Measurements from ENCODE around the gene SPINK8. TPM values are rescaled to one million over a fixed set of nuclear protein-coding genes. Genes with fewer than 3 reads are reported as not detected.

The SPINK8 gene
- total and polyA plus RNA-seq, 2 of the 4 experiments (the other 2 are of a cell fraction), result not detected

GRCh38 chr3:48273594-48274211, 59.8 kb downstream of the SPINK8 start (continued):
- TF ChIP-seq RCOR1 (IDR thresholded peaks at IDR 0.05; ENCODE audit: insufficient replicate concordance, low read length), result no peak

DNA sequence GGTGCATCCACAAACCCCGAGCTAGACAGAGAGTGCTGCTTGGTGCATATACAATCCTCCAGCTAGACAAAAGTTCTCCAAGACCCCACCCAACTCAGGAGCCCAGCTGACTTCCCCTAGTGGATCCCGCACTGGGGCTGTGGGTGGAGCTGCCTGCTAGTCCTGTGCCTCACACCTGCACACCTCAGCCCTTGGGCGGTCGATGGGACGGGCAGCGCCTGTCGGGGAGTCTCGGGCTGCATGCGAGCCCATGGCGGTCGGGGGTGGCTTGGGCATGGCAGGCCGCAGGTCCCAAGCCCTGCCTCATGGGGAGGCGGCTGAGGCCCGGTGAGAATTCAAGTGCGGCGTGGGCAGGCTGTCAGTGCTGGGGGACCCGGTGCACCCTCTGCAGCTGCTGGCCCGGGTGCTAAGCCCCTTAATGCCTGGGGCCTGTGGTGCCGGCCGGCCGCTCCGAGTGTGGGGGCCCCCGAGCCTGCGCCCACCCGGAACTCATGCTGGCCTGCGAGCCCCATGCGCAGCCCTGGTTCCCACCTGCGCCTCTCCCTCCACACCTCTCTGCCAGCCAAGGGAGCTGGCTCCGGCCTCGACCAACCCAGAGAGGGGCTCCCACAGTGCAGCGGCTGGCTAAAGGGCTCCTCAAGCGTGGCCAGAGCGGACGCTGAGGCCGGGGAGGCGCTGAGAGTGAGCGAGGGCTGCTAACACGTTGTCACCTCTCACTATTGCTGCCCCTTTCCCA, 61.5 kb downstream of the SPINK8 start:
- Histone ChIP-seq H3K4ac (ENCODE audit: low read depth, low read length) (no peak overlapping the region), H3K79me1 (ENCODE audit: low read depth in 1 of 2, low read length in 2 of 2) (no peaks in the 10 kb centered on the region), H4K91ac (ENCODE audit: insufficient read depth, low read depth, low read length) (no peak overlapping the region), H3K18ac (ENCODE audit: low read depth, low read length) (no peak overlapping the region), H2BK120ac (ENCODE audit: low read depth, low read length) (no peak overlapping the region), H3K9me3 (ENCODE audit: control insufficient read depth, insufficient read depth, low read length) (peaks cover 2% of the 10 kb centered on the region; the same call in 1 of the 2 replicates), H3K14ac (replicated peaks; ENCODE audit: low read depth, low read length) (no peak overlapping the region), H3K23ac (ENCODE audit: low read depth, low read length) (no peak overlapping the region), H4K20me1 (ENCODE audit: insufficient read depth, low read length) (no peaks in the 10 kb centered on the region), H2BK20ac (ENCODE audit: low read depth, low read length) (no peak overlapping the region), H2BK15ac (ENCODE audit: low read depth, low read length) (no peak overlapping the region), H3K27ac (ENCODE audit: insufficient read depth, low read length) (no peak overlapping the region), H4K5ac (ENCODE audit: low read depth, low read length) (no peak overlapping the region), H3K36me3 (ENCODE audit: control insufficient read depth, insufficient read depth, low read length) (peaks cover 13% of the 10 kb centered on the region), H3K4me2 (ENCODE audit: low read depth, low read length) (no peak overlapping the region), H2AK5ac (ENCODE audit: low read depth, low read length) (no peak overlapping the region), H3K9ac (ENCODE audit: low read depth, low read length) (no peak overlapping the region), H3K56ac (ENCODE audit: extremely low read depth, insufficient read depth, low read length) (no peak overlapping the region), H2AK9ac (replicated peaks; ENCODE audit: low read depth, low read length, poor library complexity) (no peak overlapping the region), H3K27me3 (ENCODE audit: control insufficient read depth, insufficient read depth, low read length) (no peaks in the 10 kb centered on the region), H3K4me1 (ENCODE audit: control insufficient read depth, insufficient read depth, low read length) (no peaks in the 10 kb centered on the region), H2AFZ (replicated peaks; ENCODE audit: low read length, poor library complexity) (no peak overlapping the region), H3K4me3 (ENCODE audit: insufficient read depth, low read depth, low read length) (no peak overlapping the region), H4K8ac (ENCODE audit: low read depth in 2 of 2, low read length in 2 of 2) (no peak overlapping the region), H2BK5ac (ENCODE audit: low read depth, low read length, poor library complexity, severe bottlenecking) (no peak overlapping the region), H3K9me1 (ENCODE audit: insufficient read depth, low read length) (no peaks in the 10 kb centered on the region)
- DNase-seq (no peak), ATAC-seq (ENCODE audit: low read depth) (no peak)
- POLR2A ChIA-PET (ENCODE audit: unreplicated experiment), result no interaction called here
- in situ Hi-C loops (cut with MboI; ENCODE audit: low sequenced_read_pairs) (loop anchor here (5.0 to 10.0 kb wide), 2 partner anchors 165 to 273 kb away; no protein-coding TSS in a partner anchor), dilution Hi-C loops (cut with HindIII; ENCODE audit: low sequenced_read_pairs, unreplicated experiment) (no loop called here), intact Hi-C loops (cut with micrococcal nuclease) (no loop called here)
- CTCF ChIA-PET, result interaction anchor here (1.7 to 2.2 kb wide), 2 partner anchors 13 to 164 kb away, joined by 4 to 13 read pairs; no protein-coding TSS in a partner anchor
- TF ChIP-seq, protein P1, sequence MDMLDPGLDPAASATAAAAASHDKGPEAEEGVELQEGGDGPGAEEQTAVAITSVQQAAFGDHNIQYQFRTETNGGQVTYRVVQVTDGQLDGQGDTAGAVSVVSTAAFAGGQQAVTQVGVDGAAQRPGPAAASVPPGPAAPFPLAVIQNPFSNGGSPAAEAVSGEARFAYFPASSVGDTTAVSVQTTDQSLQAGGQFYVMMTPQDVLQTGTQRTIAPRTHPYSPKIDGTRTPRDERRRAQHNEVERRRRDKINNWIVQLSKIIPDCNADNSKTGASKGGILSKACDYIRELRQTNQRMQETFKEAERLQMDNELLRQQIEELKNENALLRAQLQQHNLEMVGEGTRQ (IDR thresholded peaks at IDR 0.05; ENCODE audit: low read depth, low read length), result no peak
- TF ChIP-seq RFX5 (IDR thresholded peaks at IDR 0.05; ENCODE audit: low read depth, low read length) (no peak), CEBPB (IDR thresholded peaks at IDR 0.05; ENCODE audit: low read depth, low read length) (no peak), CTCF (conservative IDR thresholded peaks at IDR 0.05; ENCODE audit: low read depth, low read length) (no peak)
- no TSS peak for BruUV-seq (replicated peaks)
- 98% methylated on average over 9 of the region's 38 CpGs; no CpG with 5 or more reads in 1 of the 2 experiments for WGBS, 2 experiments (ENCODE audit: extremely low coverage in 2 of 2, insufficient read length in 1 of 2)
